GM06990 (cell line): Measurements from ENCODE around the gene TMEM121B.

Experiments
- DNase-seq: peaks from one replicate; pipeline ENCODE4 v3.0.0-alpha.2; 2011; ENCODE audit not compliant: insufficient read length; ENCODE audit errors: extremely low read depth
- H3K27me3 ChIP-seq: replicated peaks from 2 replicates; pipeline ENCODE4 v1.6.0; 2011; ENCODE audit warnings: low read length; ENCODE audit not compliant: control insufficient read depth, insufficient read depth
- H3K36me3 ChIP-seq: 2 replicates; pipeline ENCODE4 v1.5.1; 2011; ENCODE audit warnings: low read length; ENCODE audit not compliant: control insufficient read depth, insufficient read depth
- H3K4me3 ChIP-seq: replicated peaks from 2 replicates; pipeline ENCODE4 v1.5.1; 2011; ENCODE audit warnings: low read depth, mild to moderate bottlenecking, control low read depth, low read length
- CTCF ChIP-seq: IDR thresholded peaks from 2 replicates; pipeline ENCODE4 v1.5.1; 2011; ENCODE audit warnings: low read length, control low read depth, mild to moderate bottlenecking, inconsistent platforms; ENCODE audit not compliant: insufficient read depth, poor library complexity, severe bottlenecking

Gene TMEM121B

GRCh38 chr22:17143101-17143500, 21.9 kb upstream of the TMEM121B start:
- peaks cover 16% of the 10 kb centered on the region for H3K36me3 ChIP-seq
- no peak for TF ChIP-seq CTCF
- no peak overlapping the region for H3K4me3 ChIP-seq

GRCh38 chr22:17140826-17141766, 19.9 kb upstream of the TMEM121B start:
- peaks cover 19% of the 10 kb centered on the region for H3K36me3 ChIP-seq
- TF ChIP-seq CTCF: no peak

More at GRCh38 chr22:17143101-17143500, 21.9 kb upstream of the TMEM121B start:
- no peak for DNase-seq
- no peaks in the 10 kb centered on the region for H3K27me3 ChIP-seq

GRCh38 chr22:17140022-17140421, 18.9 kb upstream of the TMEM121B start:
- TF ChIP-seq CTCF: no peak
- DNase-seq: no peak
- Histone ChIP-seq H3K36me3 (peaks cover 16% of the 10 kb centered on the region), H3K27me3 (no peaks in the 10 kb centered on the region), H3K4me3 (no peak overlapping the region)

More at GRCh38 chr22:17140826-17141766, 19.9 kb upstream of the TMEM121B start:
- no peak for DNase-seq
- H3K4me3 ChIP-seq: no peak overlapping the region
- H3K27me3 ChIP-seq: no peaks in the 10 kb centered on the region

GRCh38 chr22:17138513-17138912, 17.4 kb upstream of the TMEM121B start:
- Histone ChIP-seq H3K4me3 (no peak overlapping the region), H3K27me3 (no peaks in the 10 kb centered on the region), H3K36me3 (peaks cover 12% of the 10 kb centered on the region)
- no peak for DNase-seq
- no peak for TF ChIP-seq CTCF

- H3K27me3 ChIP-seq: no peaks in the 10 kb centered on the region
- TF ChIP-seq CTCF: no peak
- peaks cover 12% of the 10 kb centered on the region for H3K36me3 ChIP-seq
Measured at GRCh38 chr22:17137861-17138425, 16.8 kb upstream of the TMEM121B start.

More at GRCh38 chr22:17137861-17138425, 16.8 kb upstream of the TMEM121B start:
- no peak for DNase-seq
- H3K4me3 ChIP-seq: no peak overlapping the region
